Fibroblast of lung (primary cell): ENCODE measurements around the gene GINS1.
"Not testable (repeated sequence)": the region's sequence is repeated elsewhere in the genome, so short reads cannot be mapped to it uniquely, and the experiment has no call there.

ENCODE experiments used
- CTCF ChIP-seq, 2 donors: IDR thresholded peaks in 1 of 2; conservative IDR thresholded peaks in 1 of 2; 1 replicate in 1 of 2; 2 replicates in 1 of 2; pipeline ENCODE4 v1.5.1; 2011 to 2012; ENCODE audit warnings: low read length in 2 of 2, control low read depth in 1 of 2, inconsistent platforms in 1 of 2, low read depth in 1 of 2, mild to moderate bottlenecking in 1 of 2
- EZH2 ChIP-seq: IDR thresholded peaks from 2 replicates; pipeline ENCODE4 v1.5.1; 2012; ENCODE audit warnings: low read length, control low read depth, mild to moderate bottlenecking; ENCODE audit errors: missing control alignments

- TF ChIP-seq CTCF (conservative IDR thresholded peaks at IDR 0.05 in 1 of 2, IDR thresholded peaks at IDR 0.05 in 1 of 2; ENCODE audit: low read depth in 1 of 2, low read length in 2 of 2); EZH2: not testable (repeated sequence)
Observed at GRCh38 chr20:25473297-25473696, 65.8 kb downstream of the GINS1 start.
